ENCODE measurements around the gene WIZ. TPM values are rescaled to one million over a fixed set of nuclear protein-coding genes. Genes with fewer than 3 reads are reported as not detected.

WIZ gene
- total RNA-seq, 1 experiment from 2014 or later = 46.4 TPM

DNA sequence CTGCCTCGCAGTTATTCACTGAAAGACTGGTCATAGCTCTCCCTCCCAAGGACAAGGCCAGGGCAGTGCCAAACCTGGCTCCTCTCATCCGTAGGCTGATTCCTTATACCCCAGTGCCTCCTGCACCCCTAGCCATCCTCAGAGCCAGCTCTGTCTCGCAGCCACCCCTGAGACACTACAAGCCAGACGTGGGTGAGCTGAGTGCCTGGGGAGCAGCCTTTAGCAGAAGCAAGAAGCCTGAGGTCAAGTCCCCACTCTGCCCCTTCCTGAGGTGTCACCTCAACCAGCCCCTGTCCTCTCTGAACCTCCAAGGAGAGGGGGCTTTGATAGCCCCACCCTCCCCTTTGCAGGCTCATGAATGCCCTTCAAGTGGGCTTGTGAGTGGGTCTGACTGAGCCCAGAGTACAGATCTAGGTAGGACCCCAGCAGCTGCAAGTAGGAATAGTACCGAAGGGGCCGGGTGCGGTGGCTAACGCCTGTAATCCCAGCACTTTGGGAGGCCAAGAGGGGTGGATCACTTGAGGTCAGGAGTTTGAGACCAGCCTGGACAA lies 16.2 kb downstream of the WIZ start:
- CTCF ChIA-PET = interaction anchor here (0.6 to 1.1 kb wide), 3 partner anchors 11 to 342 kb away, joined by 3 to 4 read pairs (median 3); no protein-coding TSS in a partner anchor
- no peaks in the 10 kb centered on the region for H3K36me3 Mint-ChIP-seq (ENCODE audit: insufficient read depth, unreplicated experiment)
- no peak for DNase-seq (ENCODE audit: unreplicated experiment)
- H3K9me3 Mint-ChIP-seq (ENCODE audit: unreplicated experiment) = no peaks in the 10 kb centered on the region
- peaks cover 20% of the 10 kb centered on the region for H3K4me1 Mint-ChIP-seq (ENCODE audit: insufficient read depth, unreplicated experiment)
- POLR2A ChIA-PET = interaction anchor here (0.8 to 5.8 kb wide), 5 partner anchors 14 to 77 kb away, joined by 3 to 80 read pairs (median 4); partner anchors contain the start of genes AKAP8 and AKAP8L
- intact Hi-C loops (cut with micrococcal nuclease) = no loop called here
- peak overlapping the region; percentile 81 for H3K27ac Mint-ChIP-seq (ENCODE audit: low read depth, unreplicated experiment)
- no peaks in the 10 kb centered on the region for H3K27me3 Mint-ChIP-seq (ENCODE audit: insufficient read depth, unreplicated experiment)
- BruUV-seq (replicated peaks) = no TSS peak
- H3K4me3 Mint-ChIP-seq (ENCODE audit: unreplicated experiment) = peak overlapping the region; percentile 95
- TF ChIP-seq, protein P1, sequence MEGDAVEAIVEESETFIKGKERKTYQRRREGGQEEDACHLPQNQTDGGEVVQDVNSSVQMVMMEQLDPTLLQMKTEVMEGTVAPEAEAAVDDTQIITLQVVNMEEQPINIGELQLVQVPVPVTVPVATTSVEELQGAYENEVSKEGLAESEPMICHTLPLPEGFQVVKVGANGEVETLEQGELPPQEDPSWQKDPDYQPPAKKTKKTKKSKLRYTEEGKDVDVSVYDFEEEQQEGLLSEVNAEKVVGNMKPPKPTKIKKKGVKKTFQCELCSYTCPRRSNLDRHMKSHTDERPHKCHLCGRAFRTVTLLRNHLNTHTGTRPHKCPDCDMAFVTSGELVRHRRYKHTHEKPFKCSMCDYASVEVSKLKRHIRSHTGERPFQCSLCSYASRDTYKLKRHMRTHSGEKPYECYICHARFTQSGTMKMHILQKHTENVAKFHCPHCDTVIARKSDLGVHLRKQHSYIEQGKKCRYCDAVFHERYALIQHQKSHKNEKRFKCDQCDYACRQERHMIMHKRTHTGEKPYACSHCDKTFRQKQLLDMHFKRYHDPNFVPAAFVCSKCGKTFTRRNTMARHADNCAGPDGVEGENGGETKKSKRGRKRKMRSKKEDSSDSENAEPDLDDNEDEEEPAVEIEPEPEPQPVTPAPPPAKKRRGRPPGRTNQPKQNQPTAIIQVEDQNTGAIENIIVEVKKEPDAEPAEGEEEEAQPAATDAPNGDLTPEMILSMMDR (IDR thresholded peaks at IDR 0.05; ENCODE audit: unreplicated experiment) = no peak

DNA sequence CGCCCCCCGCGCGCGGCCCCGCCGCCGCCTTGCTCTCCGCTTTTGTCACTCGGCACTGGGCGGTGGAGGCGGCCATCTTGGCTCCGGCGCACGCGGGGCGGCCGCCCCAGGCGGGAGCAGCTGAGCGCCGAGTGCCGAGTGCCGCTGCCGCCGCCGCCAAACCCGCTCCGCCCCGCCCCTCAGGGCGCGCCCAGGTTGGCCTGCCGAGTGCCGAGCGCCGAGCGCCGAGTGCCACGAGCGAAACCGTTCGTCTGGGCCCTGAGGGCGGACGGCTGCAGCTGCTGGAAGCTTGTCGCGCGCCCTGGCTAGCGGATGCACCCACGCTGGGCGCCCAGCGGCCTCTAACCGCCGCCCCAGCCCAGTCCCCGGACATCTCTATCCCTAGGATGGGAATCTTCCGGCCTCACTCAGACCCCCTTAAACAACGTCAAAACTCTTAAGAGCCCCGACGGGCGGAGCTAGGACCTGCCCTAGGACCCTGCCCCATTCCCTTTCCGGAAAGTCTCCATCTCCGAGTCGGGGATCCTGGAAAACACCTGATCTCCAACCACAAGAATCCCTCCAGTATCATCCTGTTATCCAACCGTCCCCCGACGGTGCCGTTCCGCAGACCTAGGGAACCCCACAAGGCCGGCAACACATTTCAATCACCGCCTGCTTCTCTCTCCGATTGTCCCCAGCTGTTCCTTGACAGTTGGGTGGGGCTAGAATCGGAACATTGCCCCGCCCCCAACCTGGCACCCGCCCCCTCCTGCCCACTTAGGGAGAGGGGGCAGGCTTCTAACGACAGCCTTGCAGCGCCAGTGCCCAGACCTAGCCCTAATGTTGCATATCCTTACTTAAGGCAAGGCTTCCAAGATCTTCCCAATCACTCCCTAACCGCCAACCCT lies 16.9 kb downstream of the WIZ start:
- TF ChIP-seq, protein P1 (IDR thresholded peaks at IDR 0.05; ENCODE audit: unreplicated experiment) = no peak
- H3K27me3 Mint-ChIP-seq (ENCODE audit: insufficient read depth, unreplicated experiment) = no peaks in the 10 kb centered on the region
- no peaks in the 10 kb centered on the region for H3K9me3 Mint-ChIP-seq (ENCODE audit: unreplicated experiment)
- DNase-seq (ENCODE audit: unreplicated experiment) = peak; percentile 85
- peaks cover 5% of the 10 kb centered on the region for H3K36me3 Mint-ChIP-seq (ENCODE audit: insufficient read depth, unreplicated experiment)
- peak overlapping the region; percentile 95 for H3K4me3 Mint-ChIP-seq (ENCODE audit: unreplicated experiment)
- peaks cover 20% of the 10 kb centered on the region for H3K4me1 Mint-ChIP-seq (ENCODE audit: insufficient read depth, unreplicated experiment)
- intact Hi-C loops (cut with micrococcal nuclease) = no loop called here
- POLR2A ChIA-PET = interaction anchor here (0.5 to 5.8 kb wide), 9 partner anchors 13 to 1391 kb away, joined by 3 to 80 read pairs (median 3); partner anchors contain the start of genes AKAP8, AKAP8L and FAM32A
- H3K27ac Mint-ChIP-seq (ENCODE audit: low read depth, unreplicated experiment) = peak overlapping the region; percentile 81
- CTCF ChIA-PET = interaction anchor here (1.1 kb wide), 1 partner anchor 12 kb away, joined by 3 read pairs; no protein-coding TSS in a partner anchor
- BruUV-seq (replicated peaks) = no TSS peak

DNA sequence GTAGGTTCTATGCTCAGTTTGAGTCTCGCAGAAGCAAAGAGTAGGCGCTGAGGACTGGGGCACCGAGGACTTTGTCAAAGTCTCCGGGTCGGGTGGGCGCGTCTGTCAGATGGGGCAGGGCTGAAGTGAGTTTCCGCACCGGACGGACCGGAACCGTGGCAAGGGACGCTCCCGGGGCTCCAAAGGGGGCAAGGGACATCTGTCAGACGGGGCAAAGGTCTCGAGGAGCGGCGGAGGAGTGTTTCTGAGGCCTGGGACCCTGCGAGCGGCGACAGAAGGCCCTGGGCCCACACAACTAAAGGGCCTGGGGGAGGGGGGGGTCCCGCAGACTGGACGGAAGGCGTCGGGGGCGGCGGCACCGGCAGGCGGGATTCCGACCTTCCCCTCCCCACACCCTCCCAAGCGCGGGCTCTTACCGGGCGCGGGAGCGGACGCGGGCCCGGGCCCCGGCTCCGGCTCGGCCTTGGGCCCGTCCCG lies 17.7 kb downstream of the WIZ start:
- peak overlapping the region; percentile 98 for H3K27ac Mint-ChIP-seq (ENCODE audit: low read depth, unreplicated experiment)

More for the DNA sequence above, 17.7 kb downstream of the WIZ start:
- CTCF ChIA-PET = interaction anchor here (0.7 to 1.0 kb wide), 2 partner anchors 14 to 37 kb away, joined by 4 read pairs; no protein-coding TSS in a partner anchor
- DNase-seq (ENCODE audit: unreplicated experiment) = no peak
- no TSS peak for BruUV-seq (replicated peaks)
- TF ChIP-seq, protein P1 (IDR thresholded peaks at IDR 0.05; ENCODE audit: unreplicated experiment) = no peak
- H3K9me3 Mint-ChIP-seq (ENCODE audit: unreplicated experiment) = no peaks in the 10 kb centered on the region
- H3K4me1 Mint-ChIP-seq (ENCODE audit: insufficient read depth, unreplicated experiment) = peaks cover 20% of the 10 kb centered on the region
- peak overlapping the region; percentile 95 for H3K4me3 Mint-ChIP-seq (ENCODE audit: unreplicated experiment)
- peaks cover 12% of the 10 kb centered on the region for H3K36me3 Mint-ChIP-seq (ENCODE audit: insufficient read depth, unreplicated experiment)
- intact Hi-C loops (cut with micrococcal nuclease) = no loop called here
- POLR2A ChIA-PET = interaction anchor here (0.6 to 5.8 kb wide), 6 partner anchors 13 to 1390 kb away, joined by 3 to 80 read pairs (median 4); partner anchors contain the start of genes AKAP8 and AKAP8L
- no peaks in the 10 kb centered on the region for H3K27me3 Mint-ChIP-seq (ENCODE audit: insufficient read depth, unreplicated experiment)
